ENCODE results near the gene C19orf33.
"Not testable (repeated sequence)": the region's sequence is repeated elsewhere in the genome, so short reads cannot be mapped to it uniquely, and the experiment has no call there.

The C19orf33 gene

GRCh38 chr19:38309615-38310278 is 5.7 kb downstream of the C19orf33 start:
- no peak for DNase-seq

GRCh38 chr19:38310279-38310670 is 6.2 kb downstream of the C19orf33 start:
- DNase-seq = no peak

- DNase-seq = no peak
These were observed 6.9 kb downstream of the C19orf33 start for GRCh38 chr19:38310986-38311385.

GRCh38 chr19:38315657-38316476 is 11.8 kb downstream of the C19orf33 start, which contains the start of gene YIF1B:
Gene YIF1B, minus strand, starts transcription at chr19:38315947. Its CDS starts 30 bp downstream, at chr19:38315917.
- DNase-seq = peak; percentile 95

- DNase-seq = no peak
These were observed 12.5 kb downstream of the C19orf33 start for GRCh38 chr19:38316477-38317067.

GRCh38 chr19:38317104-38317612 is 13.1 kb downstream of the C19orf33 start:
- DNase-seq = no peak

- no peak for DNase-seq
These were observed 14.6 kb downstream of the C19orf33 start for GRCh38 chr19:38318660-38319059.

- no peak for DNase-seq
These were observed 15.6 kb downstream of the C19orf33 start, which contains the start of gene KCNK6 for GRCh38 chr19:38319421-38320258. Gene KCNK6, plus strand, starts transcription at chr19:38319845. Its CDS starts 106 bp downstream, at chr19:38319951.

GRCh38 chr19:38320969-38321339 is 16.9 kb downstream of the C19orf33 start:
- DNase-seq = no peak

GRCh38 chr19:38321646-38322196 is 17.7 kb downstream of the C19orf33 start:
- DNase-seq = no peak

GRCh38 chr19:38323291-38323690 is 19.2 kb downstream of the C19orf33 start:
- DNase-seq = no peak

GRCh38 chr19:38324431-38324830 is 20.4 kb downstream of the C19orf33 start:
- no peak for DNase-seq

- no peak for DNase-seq
These were observed 22.5 kb downstream of the C19orf33 start for GRCh38 chr19:38326591-38326990.

GRCh38 chr19:38329651-38330050 is 25.6 kb downstream of the C19orf33 start:
- DNase-seq = no peak

- no peak for DNase-seq
These were observed 27.7 kb downstream of the C19orf33 start for GRCh38 chr19:38331728-38332127.

- DNase-seq = no peak
These were observed 29.2 kb downstream of the C19orf33 start for GRCh38 chr19:38333245-38333644.

- DNase-seq = peak; percentile 90
These were observed 32.0 kb downstream of the C19orf33 start for GRCh38 chr19:38335949-38336637.

- DNase-seq = peak; percentile 84
These were observed 32.7 kb downstream of the C19orf33 start for GRCh38 chr19:38336638-38337359.

- DNase-seq = no peak
These were observed 33.3 kb downstream of the C19orf33 start for GRCh38 chr19:38337360-38337653.

GRCh38 chr19:38339011-38339410 is 35.0 kb downstream of the C19orf33 start:
- not testable (repeated sequence) for DNase-seq

GRCh38 chr19:38340927-38341326 is 36.9 kb downstream of the C19orf33 start:
- no peak for DNase-seq

Data from DMS79 (cell line).